CD4-positive, alpha-beta T cell treated with Interleukin-17A for 1 hour (primary cell): ENCODE measurements around the gene KAZN.

Experiments used
- DNase-seq: peaks from one replicate; pipeline ENCODE4 v3.0.0-alpha.2; 2020

Gene KAZN

GRCh38 chr1:15075175-15075574 lies 476.7 kb downstream of the KAZN start:
- DNase-seq, result no peak

- DNase-seq, result no peak
Observed at GRCh38 chr1:15075817-15076216, 477.3 kb downstream of the KAZN start.

DNA sequence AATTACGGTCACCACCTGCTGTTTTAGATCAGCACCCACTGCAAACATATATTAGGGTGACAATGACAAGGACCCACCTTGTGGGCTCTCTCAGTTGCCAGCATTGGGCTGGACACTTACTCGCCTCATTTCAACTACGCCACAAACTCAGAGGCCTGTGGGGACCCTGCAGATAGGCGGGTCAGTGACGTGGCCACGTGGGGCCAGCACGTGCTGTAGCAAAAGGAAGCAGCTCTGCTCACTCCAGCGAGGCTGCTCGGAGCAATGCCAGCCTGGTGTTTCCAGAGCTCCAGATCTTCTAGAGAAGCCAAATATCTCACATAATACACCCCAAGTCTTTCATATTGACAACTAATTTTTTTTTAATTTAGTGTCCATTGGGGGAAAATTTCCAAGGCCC lies 478.3 kb downstream of the KAZN start:
- no peak for DNase-seq

GRCh38 chr1:15077384-15077783 lies 478.9 kb downstream of the KAZN start:
- no peak for DNase-seq

DNA sequence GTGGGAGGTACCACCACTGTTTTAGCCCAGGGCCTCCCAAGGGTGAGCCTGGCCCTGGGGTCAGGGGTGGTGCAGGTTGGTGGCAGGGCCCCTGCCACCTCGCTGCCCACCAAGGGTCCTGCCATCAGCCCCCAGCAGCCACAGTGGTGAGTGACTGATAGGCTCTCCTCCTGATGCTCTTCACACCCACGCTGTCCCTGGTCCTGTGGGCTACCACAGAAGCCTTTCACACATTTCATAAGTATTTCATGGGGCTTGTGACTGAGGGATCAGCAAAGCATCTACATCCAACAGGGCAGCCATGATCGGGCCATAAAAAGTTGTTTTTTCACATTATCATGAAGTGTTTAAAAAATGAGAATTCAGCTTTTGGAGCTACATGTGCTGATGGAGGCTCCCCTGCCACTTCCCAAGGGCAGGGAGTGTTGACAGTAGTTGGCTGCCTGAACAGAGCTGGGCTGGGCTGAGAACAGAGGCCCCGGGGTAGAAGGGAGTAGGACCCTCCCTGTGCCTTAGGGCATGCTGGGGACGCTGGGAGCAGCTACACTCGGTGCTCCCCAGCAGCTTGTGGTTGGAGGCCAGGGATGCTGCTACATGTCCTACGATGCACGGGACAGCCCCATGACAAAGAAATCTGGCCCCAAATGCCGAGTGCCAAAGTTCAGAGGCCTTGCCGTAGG lies 482.0 kb downstream of the KAZN start:
- no peak for DNase-seq

DNA sequence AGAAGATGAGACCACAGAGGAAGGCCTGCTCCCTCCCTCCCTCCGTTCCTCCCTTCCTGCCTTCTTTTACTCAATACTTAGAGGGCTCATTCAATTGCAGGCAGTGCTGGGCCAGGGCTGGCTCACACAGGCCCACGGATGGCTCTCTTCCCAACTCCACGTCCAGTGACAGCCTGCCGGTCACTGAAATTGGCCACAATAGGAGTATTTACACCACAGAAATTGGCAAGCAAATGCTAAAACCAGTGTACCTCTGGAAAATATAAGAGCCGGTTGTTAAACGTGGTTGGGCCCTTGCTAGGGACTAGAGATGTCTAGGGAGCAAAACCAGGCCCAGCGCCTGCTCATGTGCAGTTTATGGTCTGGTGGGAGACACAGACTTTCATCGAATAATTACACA lies 482.6 kb downstream of the KAZN start:
- no peak for DNase-seq

- no peak for DNase-seq
Observed at GRCh38 chr1:15083578-15083977, 485.1 kb downstream of the KAZN start.

GRCh38 chr1:15088281-15088971 lies 489.9 kb downstream of the KAZN start:
- no peak for DNase-seq

DNA sequence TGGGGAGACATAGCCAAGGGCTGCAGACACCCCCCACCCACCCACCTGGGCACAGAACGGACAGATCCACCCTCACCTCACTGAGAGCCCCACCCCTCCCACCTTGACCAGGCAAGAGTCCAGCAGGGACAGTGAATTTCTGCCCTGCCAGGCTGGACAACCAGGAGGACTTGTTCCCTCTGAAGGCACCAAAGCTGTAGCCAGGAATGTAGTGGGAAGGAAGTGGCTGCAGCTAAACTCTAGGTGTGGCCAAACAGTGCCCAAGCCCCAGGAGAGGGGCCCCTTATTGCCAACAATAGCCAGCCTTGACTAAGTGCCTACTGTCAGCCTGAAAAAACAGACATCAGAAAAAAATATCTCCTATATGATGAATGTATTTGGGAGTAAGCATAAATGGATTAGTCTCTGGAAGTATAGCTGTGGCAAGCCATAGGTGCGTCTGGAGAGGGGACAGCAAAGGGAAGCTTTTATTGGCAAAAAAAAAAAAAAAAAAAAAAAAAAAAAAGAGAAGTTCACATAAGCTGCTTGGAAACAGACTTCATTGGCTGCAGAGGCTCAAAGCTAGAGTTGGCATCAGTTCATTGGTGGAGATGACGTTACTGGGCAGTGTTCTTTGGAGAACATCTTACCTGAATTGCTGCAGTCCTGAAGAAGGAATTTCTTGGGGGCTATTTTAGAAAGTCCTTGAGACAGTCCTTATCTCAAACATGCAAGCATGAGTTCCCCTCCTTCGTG lies 490.9 kb downstream of the KAZN start:
- DNase-seq, result no peak

GRCh38 chr1:15090373-15090772 lies 491.9 kb downstream of the KAZN start:
- no peak for DNase-seq

- DNase-seq, result no peak
Observed at GRCh38 chr1:15094056-15094455, 495.6 kb downstream of the KAZN start.

DNA sequence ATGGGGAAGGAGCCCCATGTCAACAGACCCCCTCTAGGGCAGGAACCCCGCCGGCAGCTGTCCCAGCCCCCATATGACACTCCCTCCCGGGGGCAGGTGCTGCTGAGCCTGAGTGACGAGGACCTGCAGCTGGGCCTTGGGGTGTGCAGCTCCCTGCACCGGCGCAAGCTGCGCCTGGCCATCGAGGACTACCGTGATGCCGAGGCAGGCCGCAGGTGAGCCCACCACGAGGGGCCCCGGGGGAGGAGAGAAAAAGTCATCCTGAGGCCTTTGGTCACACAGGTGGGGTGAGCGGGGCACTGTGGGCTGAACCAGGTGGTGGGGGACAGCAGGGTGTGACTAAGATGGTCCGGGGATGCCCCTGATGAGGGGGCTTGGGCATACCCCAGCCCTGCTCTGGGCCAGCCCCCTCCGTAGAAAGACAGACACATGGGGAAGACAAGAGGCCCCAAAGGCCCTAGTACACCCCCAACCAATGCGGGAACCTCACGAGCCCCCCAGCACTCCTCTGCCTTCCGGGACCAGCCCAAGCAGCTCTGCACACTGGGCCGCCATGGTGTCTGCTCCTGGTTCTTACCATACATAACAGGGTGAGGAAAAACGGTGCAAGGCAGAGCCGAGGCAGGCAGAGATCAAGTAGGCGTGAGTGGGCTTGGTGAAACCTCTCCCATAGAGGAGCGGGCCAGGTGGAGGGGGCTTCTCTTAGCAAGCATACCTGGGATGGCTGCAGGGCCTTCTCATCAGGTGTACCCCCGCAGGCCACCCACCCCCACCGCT lies 496.4 kb downstream of the KAZN start:
- DNase-seq, result no peak

- DNase-seq, result no peak
Observed at GRCh38 chr1:15095496-15095875, 497.0 kb downstream of the KAZN start.

- DNase-seq, result no peak
Observed at GRCh38 chr1:15096293-15096692, 497.8 kb downstream of the KAZN start.

GRCh38 chr1:15098176-15099125 lies 500.0 kb downstream of the KAZN start:
- DNase-seq, result no peak

DNA sequence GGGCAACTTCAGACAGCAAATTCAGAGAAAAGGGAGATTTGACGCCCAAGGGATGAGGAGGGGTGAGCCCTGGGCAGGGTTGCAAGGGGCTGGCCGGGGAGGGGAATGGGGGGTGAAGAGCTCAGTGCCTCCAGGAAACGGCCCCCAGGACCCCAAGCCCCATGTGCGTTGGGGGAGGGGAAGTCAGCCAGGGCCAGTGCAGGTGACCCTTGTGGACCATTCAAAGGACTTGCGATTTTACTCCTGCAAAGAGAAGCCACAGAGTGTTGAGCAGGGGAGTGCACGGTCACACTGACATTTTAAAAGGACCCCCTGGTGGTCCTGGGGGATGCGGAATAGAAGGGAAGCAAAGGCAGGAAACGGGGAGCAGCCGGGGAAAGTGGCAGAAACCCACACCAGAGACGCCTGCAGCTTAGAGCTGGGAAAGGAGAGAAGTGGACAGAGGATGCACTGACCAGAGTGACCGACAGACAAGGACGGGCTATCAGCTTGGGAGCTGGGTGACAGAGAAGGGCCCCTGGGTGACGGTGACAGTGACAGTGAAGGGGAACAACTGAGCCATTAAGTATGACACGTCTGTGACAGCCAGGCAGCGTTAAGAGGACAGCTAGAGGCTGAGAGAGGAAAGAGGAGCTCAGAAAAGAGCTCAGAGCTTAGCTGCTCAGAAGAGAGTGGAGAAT lies 501.1 kb downstream of the KAZN start:
- no peak for DNase-seq

DNA sequence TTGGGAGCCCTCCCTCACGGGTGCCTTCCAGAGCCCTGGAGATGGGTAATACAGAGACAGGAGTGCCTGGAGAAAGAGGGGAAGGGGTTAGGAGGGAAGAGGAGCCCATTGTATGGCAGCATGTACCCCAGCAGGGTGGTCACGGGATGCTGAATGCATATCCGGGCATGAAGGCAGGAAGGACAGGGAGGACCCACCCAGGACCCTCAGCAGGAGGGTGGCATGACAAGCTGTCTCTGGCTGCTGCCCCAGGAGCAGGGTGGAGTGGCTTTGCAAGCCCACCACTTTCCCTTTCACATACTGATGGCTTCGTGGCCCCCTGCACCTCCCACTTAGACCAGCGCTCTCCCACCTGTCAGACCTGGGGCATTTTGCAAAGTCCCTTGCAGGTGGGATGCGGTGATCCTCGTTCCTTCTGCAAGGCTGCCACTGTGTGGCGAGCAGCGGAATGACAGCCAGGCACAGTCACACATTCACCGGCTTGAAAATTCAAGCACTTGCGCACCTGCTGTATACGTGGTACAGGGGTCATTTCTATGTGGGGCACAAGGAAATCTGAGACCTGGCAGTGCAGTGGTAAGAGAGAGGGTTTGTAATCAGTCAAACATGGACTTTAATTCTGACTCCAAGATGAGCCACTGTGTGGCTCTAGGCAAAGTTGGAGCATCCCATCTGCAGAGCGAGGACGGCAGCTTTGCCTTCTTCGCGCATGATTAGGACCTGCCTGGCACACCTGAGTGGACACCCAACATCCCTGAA lies 501.8 kb downstream of the KAZN start:
- DNase-seq, result peak; percentile 43

- DNase-seq, result no peak
Observed at GRCh38 chr1:15100880-15101760, 502.6 kb downstream of the KAZN start.

- no peak for DNase-seq
Observed at GRCh38 chr1:15101801-15102200, 503.3 kb downstream of the KAZN start.

GRCh38 chr1:15102646-15103045 lies 504.2 kb downstream of the KAZN start:
- DNase-seq, result no peak
